T-helper 1 cell treated with Interleukin-12 subunit alpha and Interleukin-12 subunit beta and Interleukin-4 antibody, amounts not matched to agents 30 μg/mL and 1 μg/mL, for 36 hours (primary cell): ENCODE measurements around the gene SLC45A3.

Experiments used
- H3K27ac Mint-ChIP-seq: one replicate; pipeline ENCODE4 v1.8.0; 2021; ENCODE audit warnings: mild to moderate bottlenecking, mixed read lengths
- H3K27me3 Mint-ChIP-seq: one replicate; pipeline ENCODE4 v1.8.0; 2021; ENCODE audit warnings: low read depth, mixed read lengths
- H3K36me3 Mint-ChIP-seq: one replicate; pipeline ENCODE4 v1.8.0; 2021; ENCODE audit warnings: low read depth, mixed read lengths
- H3K4me1 Mint-ChIP-seq: one replicate; pipeline ENCODE4 v1.8.0; 2021; ENCODE audit warnings: low read depth, mixed read lengths
- H3K4me3 Mint-ChIP-seq: one replicate; pipeline ENCODE4 v1.8.0; 2021; ENCODE audit warnings: mild to moderate bottlenecking, moderate library complexity, mixed read lengths
- H3K9me3 Mint-ChIP-seq: one replicate; pipeline ENCODE4 v1.8.0; 2021; ENCODE audit warnings: mixed read lengths

The SLC45A3 gene

DNA sequence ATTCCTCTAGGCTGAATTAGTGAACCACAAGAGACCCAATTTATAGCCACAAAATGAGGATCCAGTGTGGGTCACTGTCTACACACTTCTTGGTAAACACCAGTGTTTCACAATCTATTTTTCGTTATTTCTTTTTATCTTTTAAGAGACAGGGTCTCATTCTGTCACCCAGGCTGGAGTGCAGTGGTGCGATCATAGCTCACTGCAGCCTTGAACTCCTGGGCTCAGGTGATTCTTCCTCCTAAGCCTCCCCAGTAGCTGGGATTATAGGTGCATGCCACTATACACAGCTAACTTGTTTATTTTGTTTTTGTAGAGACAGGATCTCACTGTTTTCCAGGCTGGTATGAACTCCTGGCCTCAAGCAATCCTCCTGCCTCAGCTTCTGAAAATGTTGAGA, 29.3 kb upstream of the SLC45A3 start:
- no peak overlapping the region for H3K27ac Mint-ChIP-seq
- H3K4me1 Mint-ChIP-seq: peaks cover 20% of the 10 kb centered on the region
- no peaks in the 10 kb centered on the region for H3K9me3 Mint-ChIP-seq
- no peaks in the 10 kb centered on the region for H3K27me3 Mint-ChIP-seq
- peaks cover 20% of the 10 kb centered on the region for H3K36me3 Mint-ChIP-seq
- H3K4me3 Mint-ChIP-seq: no peak overlapping the region

DNA sequence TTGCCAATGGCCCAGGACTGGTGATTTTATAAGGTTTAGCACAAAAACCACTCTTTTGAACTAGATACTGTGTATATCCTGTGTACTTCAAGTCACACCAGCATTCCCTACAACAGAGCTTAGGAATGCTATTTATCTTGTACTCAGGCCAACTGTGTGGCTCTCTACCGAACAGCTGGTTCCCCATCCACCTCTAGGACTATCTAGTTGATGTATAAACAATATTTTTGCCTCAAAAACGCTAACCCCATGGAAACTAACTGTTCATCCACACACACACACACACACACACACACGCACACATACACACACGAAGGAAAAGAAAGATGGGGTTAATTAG, 28.7 kb upstream of the SLC45A3 start:
- Mint-ChIP-seq H3K4me3 (no peak overlapping the region), H3K4me1 (peaks cover 20% of the 10 kb centered on the region), H3K9me3 (no peaks in the 10 kb centered on the region), H3K27ac (no peak overlapping the region), H3K27me3 (no peaks in the 10 kb centered on the region), H3K36me3 (peaks cover 19% of the 10 kb centered on the region)

DNA sequence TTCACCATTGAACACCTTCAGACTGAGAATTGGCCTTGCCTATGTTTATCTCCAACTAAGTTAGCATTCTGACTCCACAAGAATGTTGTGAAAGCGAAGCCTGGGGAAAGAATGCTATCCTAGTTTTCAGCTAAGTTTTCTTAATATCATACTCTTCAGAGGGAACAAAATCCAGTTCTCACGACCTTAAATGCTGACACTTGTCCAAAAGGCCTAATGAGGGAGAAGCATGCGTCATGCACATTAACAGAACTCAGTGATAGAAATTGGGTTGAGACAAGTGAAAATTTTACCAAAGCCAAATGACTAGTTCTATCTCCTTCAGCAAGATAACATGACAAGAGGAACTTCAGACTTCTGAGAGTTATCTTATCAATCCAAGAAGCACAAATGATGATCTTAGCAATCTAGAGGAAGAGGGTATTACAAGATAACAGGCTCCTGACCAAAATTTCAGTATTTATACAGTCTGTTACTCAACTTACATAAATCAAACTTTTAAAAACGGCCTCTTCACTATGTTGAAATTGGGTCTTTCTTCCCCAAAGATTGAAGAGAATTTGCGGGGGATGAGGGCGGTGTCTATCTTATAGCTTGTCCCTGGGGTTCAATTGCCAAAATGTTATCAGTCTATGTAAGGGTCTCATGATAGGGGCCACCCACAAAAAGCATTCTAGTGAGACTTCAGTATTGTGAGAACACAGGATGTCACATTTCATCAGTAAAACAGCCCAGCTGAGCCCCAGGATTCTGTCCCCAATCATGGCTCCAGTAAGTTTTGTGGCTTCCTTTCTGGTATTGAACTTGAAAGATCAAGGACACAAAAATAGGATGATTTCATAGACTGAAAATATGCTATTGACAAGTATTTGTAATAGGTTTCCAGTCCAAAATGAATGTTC, 26.5 kb upstream of the SLC45A3 start:
- no peaks in the 10 kb centered on the region for H3K27me3 Mint-ChIP-seq
- H3K4me3 Mint-ChIP-seq: no peak overlapping the region
- H3K36me3 Mint-ChIP-seq: peaks cover 26% of the 10 kb centered on the region
- H3K4me1 Mint-ChIP-seq: peaks cover 20% of the 10 kb centered on the region
- H3K27ac Mint-ChIP-seq: no peak overlapping the region
- no peaks in the 10 kb centered on the region for H3K9me3 Mint-ChIP-seq

DNA sequence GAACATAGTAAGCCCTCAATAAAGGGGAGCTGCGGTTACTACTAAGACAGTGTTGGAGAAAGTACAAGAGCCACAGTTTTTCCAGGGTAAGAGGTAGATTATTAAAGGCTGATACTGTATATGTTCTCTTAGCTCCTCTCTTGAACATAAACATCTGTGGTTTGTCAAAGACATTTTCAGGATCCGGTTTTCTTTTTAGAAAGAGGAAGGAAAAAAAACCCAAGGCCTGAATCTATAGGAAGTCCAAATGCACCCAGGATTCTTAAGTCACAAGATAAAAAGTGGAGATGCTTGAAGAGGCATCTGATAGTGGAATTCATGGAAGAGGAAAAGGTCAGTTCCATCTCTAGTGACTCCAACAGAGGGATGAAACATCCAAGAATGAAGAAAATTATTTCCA, 24.6 kb upstream of the SLC45A3 start:
- peaks cover 21% of the 10 kb centered on the region for H3K36me3 Mint-ChIP-seq
- no peaks in the 10 kb centered on the region for H3K9me3 Mint-ChIP-seq
- H3K27me3 Mint-ChIP-seq: no peaks in the 10 kb centered on the region
- H3K4me3 Mint-ChIP-seq: no peak overlapping the region
- H3K4me1 Mint-ChIP-seq: peaks cover 11% of the 10 kb centered on the region
- no peak overlapping the region for H3K27ac Mint-ChIP-seq

DNA sequence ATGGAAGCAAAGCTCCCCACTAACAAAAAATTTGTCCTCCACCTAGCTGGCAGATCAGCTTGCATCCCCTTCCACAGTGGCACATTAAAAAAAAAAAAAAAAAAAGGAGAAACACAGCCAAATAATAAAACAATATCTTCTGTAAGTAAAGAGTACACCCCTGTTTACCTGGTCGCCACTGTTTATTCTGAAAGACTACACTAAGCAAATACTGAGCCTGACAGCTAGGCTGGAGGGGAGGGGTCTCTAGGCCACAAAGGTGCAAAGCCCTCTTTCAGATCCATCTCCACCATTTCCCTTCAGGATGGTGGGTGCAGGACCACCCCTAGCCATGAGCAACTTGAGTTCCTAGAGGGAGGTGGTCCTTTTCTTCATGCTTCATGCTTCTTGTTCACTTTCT, 22.8 kb upstream of the SLC45A3 start:
- no peaks in the 10 kb centered on the region for H3K27me3 Mint-ChIP-seq
- no peaks in the 10 kb centered on the region for H3K9me3 Mint-ChIP-seq
- no peak overlapping the region for H3K4me3 Mint-ChIP-seq
- H3K36me3 Mint-ChIP-seq: peaks cover 12% of the 10 kb centered on the region
- H3K4me1 Mint-ChIP-seq: peaks cover 9% of the 10 kb centered on the region
- no peak overlapping the region for H3K27ac Mint-ChIP-seq

DNA sequence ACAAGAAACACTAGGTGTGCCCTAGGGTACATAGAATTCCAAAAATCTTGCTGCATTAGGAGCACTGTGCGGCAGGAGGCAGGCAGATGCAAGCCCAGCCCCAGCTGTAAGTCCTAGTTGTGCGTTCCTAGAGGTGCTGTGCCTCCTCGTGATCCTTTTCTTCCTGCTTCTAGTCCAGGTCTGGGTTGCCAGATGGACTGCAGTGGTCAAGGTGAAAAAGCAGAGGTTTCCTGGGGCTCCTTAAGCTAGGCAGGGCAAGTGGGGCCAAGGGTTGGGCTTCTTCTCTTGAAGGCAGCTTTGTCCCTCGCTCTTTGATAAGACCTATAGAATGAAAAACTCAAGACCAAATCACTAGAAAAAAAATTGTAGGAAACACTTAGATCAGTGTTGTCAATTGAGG, 21.6 kb upstream of the SLC45A3 start:
- peaks cover 5% of the 10 kb centered on the region for H3K4me1 Mint-ChIP-seq
- no peaks in the 10 kb centered on the region for H3K9me3 Mint-ChIP-seq
- no peak overlapping the region for H3K4me3 Mint-ChIP-seq
- peaks cover 12% of the 10 kb centered on the region for H3K36me3 Mint-ChIP-seq
- no peak overlapping the region for H3K27ac Mint-ChIP-seq
- peaks cover 7% of the 10 kb centered on the region for H3K27me3 Mint-ChIP-seq

DNA sequence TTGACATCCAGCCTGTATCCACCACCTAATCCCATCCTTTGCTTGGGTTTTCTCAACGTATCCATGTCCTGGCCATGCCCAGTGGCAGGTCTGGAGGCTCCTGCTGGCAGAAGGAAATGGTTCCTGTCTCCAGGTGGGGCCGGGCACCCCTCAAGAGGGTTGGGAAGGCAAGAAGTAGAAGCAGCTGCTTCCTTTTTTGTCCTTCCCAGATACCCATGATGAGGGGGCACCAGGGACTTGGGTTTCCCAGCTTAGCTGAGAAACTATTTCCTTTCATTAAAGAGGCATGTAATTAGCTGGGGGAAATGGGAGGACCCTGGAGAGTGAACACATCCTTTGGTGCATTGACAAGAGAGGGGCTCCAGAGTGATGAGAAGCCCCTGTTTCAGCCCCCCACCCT, 21.1 kb upstream of the SLC45A3 start:
- Mint-ChIP-seq H3K9me3 (no peaks in the 10 kb centered on the region), H3K4me3 (no peak overlapping the region), H3K27ac (no peak overlapping the region), H3K27me3 (peaks cover 12% of the 10 kb centered on the region), H3K36me3 (peaks cover 12% of the 10 kb centered on the region), H3K4me1 (peaks cover 3% of the 10 kb centered on the region)

DNA sequence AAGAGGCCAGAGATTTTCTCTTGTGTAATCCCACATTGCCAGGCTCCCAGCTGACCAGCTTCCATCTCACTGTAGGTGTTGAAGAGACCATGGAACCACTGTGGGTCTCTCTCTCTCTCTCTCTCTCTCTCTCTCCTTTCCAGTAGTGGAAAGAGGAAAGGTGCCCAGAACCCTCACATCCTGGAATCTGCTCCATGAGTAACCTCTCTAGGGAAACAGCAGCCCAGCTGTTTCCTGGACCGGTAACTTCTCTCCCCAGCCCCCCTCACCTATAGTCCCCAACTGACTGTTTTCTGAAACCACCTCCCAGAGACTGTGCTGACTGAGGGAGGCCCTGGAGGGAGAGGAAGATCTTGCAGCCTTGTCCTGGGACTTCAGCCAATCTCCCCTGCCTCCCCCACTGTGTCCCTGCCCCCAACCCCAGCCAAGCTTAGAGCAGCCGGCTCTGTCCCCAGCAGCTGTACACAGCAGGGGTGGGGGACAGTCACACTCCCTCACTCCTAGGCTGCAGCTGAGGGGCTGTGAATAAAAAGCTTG, 20.6 kb upstream of the SLC45A3 start:
- peaks cover 15% of the 10 kb centered on the region for H3K27me3 Mint-ChIP-seq
- peaks cover 12% of the 10 kb centered on the region for H3K36me3 Mint-ChIP-seq
- peaks cover 3% of the 10 kb centered on the region for H3K4me1 Mint-ChIP-seq
- no peak overlapping the region for H3K4me3 Mint-ChIP-seq
- no peaks in the 10 kb centered on the region for H3K9me3 Mint-ChIP-seq
- no peak overlapping the region for H3K27ac Mint-ChIP-seq

DNA sequence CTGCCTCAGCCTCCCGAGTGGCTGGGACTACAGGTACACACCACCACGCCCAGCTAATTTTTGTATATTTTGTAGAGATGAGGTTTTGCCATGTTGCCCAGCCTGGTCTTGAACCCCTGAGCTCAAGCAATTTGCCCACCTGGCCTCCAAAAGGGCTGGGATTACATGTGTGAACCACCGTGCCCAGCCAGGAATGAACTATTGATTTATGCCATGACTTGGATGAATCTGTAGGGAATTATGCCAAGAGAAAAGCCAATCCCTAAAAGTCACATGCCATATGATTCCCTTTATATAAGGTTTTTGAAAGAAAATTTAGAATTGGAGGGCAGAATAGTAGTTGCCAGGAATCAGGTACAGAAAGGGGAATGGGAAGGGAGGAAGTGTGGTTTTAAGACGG, 19.1 kb upstream of the SLC45A3 start:
- H3K36me3 Mint-ChIP-seq: peaks cover 11% of the 10 kb centered on the region
- peaks cover 19% of the 10 kb centered on the region for H3K27me3 Mint-ChIP-seq
- no peak overlapping the region for H3K4me3 Mint-ChIP-seq
- no peaks in the 10 kb centered on the region for H3K4me1 Mint-ChIP-seq
- H3K27ac Mint-ChIP-seq: no peak overlapping the region
- no peaks in the 10 kb centered on the region for H3K9me3 Mint-ChIP-seq

DNA sequence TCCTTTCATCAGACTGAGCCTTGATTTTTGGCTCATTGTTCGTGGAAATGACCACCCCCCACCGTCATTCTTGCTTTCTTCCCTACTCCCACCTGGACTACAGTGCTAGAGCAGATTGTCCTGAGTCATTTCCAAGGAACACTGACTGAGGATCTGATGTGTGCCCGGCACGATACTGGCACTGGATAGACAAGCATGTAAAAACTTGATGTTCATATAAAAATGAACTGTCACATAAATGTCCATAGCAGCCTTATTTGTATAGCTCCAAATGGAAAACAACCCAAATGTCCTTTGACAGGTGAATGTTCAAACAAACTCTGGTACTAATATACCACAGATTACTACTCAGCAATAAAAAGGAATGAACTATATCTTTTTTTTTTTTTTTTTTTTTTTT, 18.6 kb upstream of the SLC45A3 start:
- no peak overlapping the region for H3K4me3 Mint-ChIP-seq
- H3K36me3 Mint-ChIP-seq: peaks cover 9% of the 10 kb centered on the region
- no peaks in the 10 kb centered on the region for H3K9me3 Mint-ChIP-seq
- H3K27me3 Mint-ChIP-seq: peaks cover 19% of the 10 kb centered on the region
- no peak overlapping the region for H3K27ac Mint-ChIP-seq
- H3K4me1 Mint-ChIP-seq: no peaks in the 10 kb centered on the region

DNA sequence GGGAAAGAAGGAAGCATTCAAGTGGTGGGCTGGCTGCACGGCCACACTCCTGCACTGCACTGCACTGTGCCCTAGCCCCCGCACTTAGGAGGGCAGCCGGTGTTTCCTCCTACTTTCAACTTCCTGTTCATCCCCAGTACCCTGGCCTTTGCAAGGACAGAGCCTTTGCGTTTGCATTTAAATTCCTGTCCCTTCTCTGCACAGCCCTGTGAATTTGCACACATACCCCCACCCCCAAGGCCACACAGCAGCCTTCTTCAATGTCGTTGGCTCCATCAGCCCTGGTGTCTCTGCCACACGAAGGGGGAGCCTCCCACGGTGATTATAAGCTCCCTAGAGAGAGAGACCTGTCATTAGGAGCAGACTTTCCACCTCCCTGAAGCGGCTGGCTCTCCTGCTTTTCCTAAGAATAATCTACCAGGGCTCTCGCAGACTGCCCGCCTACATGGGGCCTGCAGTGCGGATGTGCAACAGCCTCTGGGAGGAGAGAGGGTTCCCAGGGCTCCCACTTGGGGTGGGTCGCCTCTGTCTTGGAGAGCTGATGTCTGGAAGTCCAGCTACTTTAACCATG, 13.2 kb upstream of the SLC45A3 start:
- Mint-ChIP-seq H3K36me3 (no peaks in the 10 kb centered on the region), H3K9me3 (no peaks in the 10 kb centered on the region), H3K27me3 (peaks cover 19% of the 10 kb centered on the region), H3K27ac (no peak overlapping the region), H3K4me3 (no peak overlapping the region), H3K4me1 (peaks cover 2% of the 10 kb centered on the region)

DNA sequence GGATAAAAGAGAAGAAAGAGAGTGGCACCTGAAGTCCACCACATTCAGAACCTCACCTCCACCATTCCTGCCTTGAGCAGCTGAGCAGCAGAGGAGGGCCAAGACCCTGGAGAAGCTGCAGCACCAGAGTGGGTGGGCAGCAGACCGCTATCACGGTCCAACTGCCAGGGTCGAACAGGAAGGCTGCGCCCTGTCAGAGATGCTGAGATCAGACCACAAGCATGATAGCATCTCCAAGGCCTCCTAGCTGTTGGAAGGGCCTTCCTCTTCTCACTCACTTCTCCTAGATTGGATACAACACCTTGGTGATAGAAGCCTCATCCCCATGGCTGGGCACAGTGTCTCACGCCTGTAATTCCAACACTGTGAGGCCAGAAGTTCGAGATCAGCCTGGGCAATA, 12.1 kb upstream of the SLC45A3 start:
- Mint-ChIP-seq H3K36me3 (no peaks in the 10 kb centered on the region), H3K9me3 (no peaks in the 10 kb centered on the region), H3K27me3 (peaks cover 20% of the 10 kb centered on the region), H3K27ac (no peak overlapping the region), H3K4me1 (peaks cover 2% of the 10 kb centered on the region), H3K4me3 (no peak overlapping the region)

DNA sequence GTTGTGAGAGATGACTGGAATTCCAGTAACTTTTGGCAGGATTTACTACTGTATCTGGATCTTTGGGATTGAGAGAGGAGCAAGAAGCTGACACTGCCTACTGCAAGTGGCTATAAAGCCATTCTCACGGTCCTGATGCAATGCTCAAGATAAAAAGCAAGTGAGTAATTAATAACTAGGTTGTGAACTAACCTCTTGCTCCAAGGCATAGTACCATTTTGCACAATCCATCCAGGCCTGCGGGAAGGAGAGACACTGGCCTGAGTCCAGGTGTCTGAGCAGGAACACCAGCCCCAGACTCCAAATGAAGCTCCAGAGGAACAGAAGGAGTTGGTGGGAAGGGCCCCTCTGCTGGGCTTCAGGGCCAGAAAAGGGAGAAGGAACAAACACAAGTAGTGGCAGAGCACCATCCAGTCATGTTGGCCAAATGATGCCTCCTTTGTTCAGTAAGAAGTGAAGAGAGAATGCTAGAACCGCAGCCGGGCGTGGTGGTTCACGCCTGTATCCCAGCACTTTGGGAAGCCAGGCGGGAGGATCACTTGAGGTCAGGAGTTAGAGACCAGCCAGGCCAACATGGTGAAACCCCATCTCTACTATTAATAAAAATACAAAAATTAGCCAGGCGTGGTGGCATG, 9.9 kb upstream of the SLC45A3 start:
- no peaks in the 10 kb centered on the region for H3K9me3 Mint-ChIP-seq
- no peaks in the 10 kb centered on the region for H3K36me3 Mint-ChIP-seq
- no peak overlapping the region for H3K4me3 Mint-ChIP-seq
- peaks cover 2% of the 10 kb centered on the region for H3K4me1 Mint-ChIP-seq
- H3K27ac Mint-ChIP-seq: no peak overlapping the region
- H3K27me3 Mint-ChIP-seq: peaks cover 11% of the 10 kb centered on the region

DNA sequence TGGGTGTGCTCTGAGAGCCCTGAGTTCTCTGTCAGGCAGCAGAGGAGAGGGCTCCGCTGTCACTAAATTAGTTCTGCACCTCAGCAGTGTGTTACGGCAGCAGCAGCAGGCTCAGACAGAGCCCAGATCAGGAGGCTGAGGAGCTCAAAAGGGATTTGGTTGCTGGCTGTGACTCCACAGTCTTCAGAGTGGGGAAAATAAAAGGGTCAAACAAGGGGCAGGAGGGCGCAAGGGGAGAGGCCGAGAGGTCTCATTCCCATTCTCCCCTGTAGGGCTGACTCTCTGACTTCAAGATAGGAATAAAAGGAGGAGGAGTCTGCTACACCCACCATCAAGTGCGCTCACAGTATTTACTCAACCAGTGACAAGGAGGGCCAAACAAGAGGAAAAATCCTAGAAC, 9.2 kb upstream of the SLC45A3 start:
- H3K9me3 Mint-ChIP-seq: no peaks in the 10 kb centered on the region
- H3K27me3 Mint-ChIP-seq: peaks cover 7% of the 10 kb centered on the region
- no peaks in the 10 kb centered on the region for H3K36me3 Mint-ChIP-seq
- no peak overlapping the region for H3K27ac Mint-ChIP-seq
- H3K4me1 Mint-ChIP-seq: peaks cover 2% of the 10 kb centered on the region
- H3K4me3 Mint-ChIP-seq: no peak overlapping the region
